Measurements from ENCODE around the gene SKI.

SKI gene

DNA sequence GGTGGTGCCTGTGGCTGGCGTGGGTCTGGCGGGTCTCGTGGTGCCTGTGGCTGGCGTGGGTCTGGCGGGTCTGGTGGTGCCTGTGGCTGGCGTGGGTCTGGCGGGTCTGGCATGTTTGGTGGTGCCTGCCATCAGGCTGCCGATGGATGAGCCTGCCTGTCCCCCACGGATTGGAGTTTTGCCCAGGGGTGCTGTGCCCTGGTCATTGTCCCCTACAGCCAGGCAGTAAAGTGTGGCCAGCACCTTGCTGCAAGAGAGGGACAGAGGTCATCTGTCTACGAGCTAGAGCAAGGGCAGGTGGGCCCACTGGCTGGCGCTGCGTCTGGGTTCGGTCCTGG lies 41.8 kb downstream of the SKI start:
- no peak overlapping the region for H3K9ac ChIP-seq (ENCODE audit: low read depth, low read length)
- H3K36me3 ChIP-seq (ENCODE audit: insufficient read depth, low read length), result no peaks in the 10 kb centered on the region
- peaks cover 11% of the 10 kb centered on the region for H3K4me1 ChIP-seq (ENCODE audit: insufficient read depth, low read length)
- no peaks in the 10 kb centered on the region for H3K9me3 ChIP-seq (ENCODE audit: control insufficient read depth, insufficient read depth, low read length)

DNA sequence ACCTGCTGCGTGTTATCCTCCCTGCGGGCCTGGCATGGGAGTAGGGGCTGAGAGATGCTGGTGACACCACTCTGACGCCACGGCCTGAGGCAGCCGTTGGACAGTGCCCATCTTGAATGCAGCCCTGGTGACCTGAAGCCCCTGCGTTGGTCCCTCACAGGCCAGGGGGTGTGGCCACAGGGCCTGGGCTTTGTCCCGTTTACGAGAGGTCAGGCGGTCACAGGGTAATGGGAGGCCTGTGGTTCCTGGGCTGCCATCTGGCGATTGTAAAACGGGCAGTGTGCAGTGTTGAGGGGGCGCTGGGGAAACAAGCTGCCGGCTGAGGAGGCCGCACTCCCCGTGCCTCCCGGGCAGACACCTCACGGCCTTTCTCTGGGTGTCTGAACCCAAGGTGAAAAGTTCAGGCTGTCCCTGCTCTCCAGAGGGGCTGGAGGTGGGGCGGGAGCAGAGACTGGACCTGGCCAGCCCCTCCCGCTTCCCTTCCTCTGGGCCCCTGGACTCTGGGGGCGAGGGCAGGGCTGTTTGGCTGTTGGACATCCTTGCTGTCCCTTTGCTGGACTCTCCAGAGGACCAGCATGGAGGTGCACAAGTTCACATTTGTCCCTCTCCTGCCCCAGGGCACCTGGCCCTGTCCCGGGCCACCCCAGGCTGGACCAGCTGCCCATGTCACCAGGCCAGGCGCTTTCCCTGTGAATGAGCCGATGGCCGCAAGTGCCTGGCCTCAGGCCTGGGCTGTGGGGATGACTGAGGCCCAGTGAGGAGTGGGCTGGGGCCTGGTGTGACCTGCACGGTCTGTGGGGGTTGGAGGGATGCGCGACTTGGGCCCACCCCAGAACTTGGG lies 42.4 kb downstream of the SKI start:
- no peaks in the 10 kb centered on the region for H3K9me3 ChIP-seq (ENCODE audit: control insufficient read depth, insufficient read depth, low read length)
- no peak overlapping the region for H3K9ac ChIP-seq (ENCODE audit: low read depth, low read length)
- no peaks in the 10 kb centered on the region for H3K36me3 ChIP-seq (ENCODE audit: insufficient read depth, low read length)
- peaks cover 11% of the 10 kb centered on the region for H3K4me1 ChIP-seq (ENCODE audit: insufficient read depth, low read length)

DNA sequence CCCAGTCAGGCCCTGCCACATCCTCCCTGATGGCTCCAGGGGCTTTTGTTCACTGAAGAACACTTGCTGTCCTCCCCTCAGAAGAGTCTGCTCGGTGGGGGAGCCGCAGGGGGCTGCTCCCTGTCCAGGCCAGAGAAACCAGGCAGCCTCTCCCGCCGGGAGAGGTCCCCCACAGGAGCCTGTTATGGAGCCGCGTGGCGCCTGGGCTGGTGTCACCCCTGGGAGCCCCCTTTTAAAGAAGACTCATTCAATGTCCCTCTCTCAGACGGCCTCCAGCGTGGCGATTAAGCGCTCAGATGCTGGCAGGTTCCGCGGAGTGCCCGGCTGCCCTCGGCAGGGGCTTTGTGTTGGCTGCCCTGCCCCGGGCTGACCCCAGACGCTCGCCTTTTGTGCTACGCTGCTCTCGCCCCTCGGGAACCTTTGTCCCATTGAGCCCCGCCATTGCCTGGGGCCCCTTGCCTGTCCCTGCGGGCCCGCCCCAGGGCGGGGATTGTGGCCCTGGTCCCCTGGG lies 43.1 kb downstream of the SKI start:
- no peak overlapping the region for H3K9ac ChIP-seq (ENCODE audit: low read depth, low read length)
- H3K36me3 ChIP-seq (ENCODE audit: insufficient read depth, low read length), result no peaks in the 10 kb centered on the region
- no peaks in the 10 kb centered on the region for H3K9me3 ChIP-seq (ENCODE audit: control insufficient read depth, insufficient read depth, low read length)
- peaks cover 11% of the 10 kb centered on the region for H3K4me1 ChIP-seq (ENCODE audit: insufficient read depth, low read length)

DNA sequence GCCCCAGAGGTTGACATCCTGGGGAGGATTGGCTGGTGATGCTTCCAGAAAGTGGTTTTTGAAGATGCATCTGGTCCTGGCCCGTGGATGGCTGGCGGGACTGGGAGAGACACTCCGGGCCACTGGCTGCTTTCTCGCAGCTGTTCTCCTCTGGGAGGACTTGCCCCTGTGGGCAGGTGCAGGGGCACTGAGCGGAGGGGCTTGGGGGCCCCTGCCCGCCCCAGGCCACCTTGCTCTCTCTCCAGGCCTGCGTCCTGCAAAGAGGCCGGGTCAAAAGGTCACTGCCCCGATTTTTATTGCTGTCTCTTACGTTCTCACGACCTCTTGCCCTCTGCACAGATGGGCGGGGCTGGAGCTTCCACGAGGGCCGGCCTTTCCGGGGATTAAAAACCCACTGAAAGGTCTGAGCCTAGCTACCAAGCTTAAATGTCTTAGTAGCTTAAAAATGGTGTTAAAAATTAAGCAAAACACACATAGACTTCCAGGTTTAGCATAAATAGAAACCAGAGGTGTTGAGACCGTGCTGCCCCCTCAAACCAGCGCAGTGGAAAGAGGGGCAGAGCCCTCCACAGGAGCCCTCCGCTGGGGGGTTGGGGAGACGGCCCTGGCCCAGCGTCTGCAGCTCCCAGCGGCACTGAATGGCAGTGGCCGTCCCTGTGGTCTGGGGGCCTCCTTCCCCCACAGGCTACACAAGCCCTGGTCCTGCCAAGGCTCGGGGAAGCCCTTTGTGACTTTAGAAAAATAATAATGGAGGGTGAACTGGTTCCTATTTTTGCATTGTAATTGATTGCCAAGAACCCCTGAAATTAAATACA lies 43.9 kb downstream of the SKI start:
- H3K4me1 ChIP-seq (ENCODE audit: insufficient read depth, low read length), result peaks cover 11% of the 10 kb centered on the region
- H3K9me3 ChIP-seq (ENCODE audit: control insufficient read depth, insufficient read depth, low read length), result no peaks in the 10 kb centered on the region
- H3K9ac ChIP-seq (ENCODE audit: low read depth, low read length), result no peak overlapping the region
- H3K36me3 ChIP-seq (ENCODE audit: insufficient read depth, low read length), result no peaks in the 10 kb centered on the region

DNA sequence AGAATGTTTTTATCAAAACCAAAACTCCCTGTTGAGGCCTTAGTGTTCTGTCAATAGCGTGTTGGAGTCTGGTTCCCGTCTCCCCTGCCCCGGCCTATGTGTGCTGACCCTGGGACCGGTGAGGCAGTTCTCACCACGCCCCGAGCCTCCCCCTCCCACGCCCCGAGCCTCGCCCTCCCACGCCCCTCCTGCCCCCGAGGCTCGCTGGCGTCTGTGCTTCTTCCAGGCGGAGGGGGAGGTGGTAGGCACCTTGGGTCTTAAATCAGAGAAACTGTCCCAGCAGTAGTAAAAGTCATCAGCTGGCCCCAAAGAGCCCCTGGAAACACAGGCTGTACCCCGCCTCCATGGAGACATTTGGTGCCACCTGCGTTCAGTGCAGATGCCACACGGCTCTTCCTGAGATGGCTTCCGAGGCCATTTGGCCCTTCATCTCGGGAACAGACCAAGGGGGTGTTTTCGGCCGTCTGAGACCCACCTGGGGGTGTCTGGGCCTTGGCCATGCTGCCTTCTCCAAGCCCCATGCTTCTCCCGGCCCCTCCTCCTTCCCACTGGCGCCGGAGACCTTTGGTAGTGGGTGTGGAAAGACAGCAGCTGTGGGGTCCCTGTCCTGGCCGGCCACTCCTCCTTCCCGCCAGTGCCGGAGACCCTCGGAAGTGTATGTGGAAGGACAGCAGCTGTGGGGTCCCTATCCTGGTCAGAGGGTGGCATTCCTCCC lies 44.7 kb downstream of the SKI start:
- no peaks in the 10 kb centered on the region for H3K36me3 ChIP-seq (ENCODE audit: insufficient read depth, low read length)
- no peak overlapping the region for H3K9ac ChIP-seq (ENCODE audit: low read depth, low read length)
- peaks cover 15% of the 10 kb centered on the region for H3K4me1 ChIP-seq (ENCODE audit: insufficient read depth, low read length)
- no peaks in the 10 kb centered on the region for H3K9me3 ChIP-seq (ENCODE audit: control insufficient read depth, insufficient read depth, low read length)

DNA sequence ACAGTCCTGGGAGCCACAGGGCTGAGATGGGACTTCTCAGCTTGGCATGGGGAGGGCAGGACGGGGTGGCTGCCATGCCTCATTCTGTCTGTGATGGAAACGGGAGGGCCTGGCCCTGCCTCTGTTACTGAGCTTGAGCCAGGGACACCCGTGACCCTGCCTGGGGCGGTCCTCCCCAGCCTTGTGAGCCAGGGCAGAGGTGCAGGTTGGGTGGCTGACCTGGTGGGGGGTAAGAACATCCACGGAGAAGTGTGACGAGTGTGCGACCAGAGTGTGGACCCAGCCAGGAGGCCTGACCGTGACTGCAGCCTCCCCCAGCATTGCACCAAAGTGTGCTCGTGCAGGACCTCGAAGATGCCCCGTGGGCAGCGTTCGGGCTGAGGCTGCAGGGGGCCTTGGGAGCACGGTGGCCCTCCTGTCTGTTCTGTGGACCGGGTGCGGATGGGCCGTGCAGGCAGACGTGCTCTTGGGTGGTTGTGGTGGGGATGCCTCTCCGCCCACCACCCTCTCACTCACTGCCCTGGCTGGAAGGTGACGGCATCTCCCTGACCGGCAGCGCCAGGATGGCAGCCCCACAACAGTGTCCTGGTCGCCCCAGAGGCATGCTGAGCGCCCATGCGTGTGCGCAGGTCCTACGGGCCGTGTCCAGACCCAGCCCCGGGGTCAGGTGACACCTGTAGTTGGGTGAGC lies 45.4 kb downstream of the SKI start:
- H3K9ac ChIP-seq (ENCODE audit: low read depth, low read length), result no peak overlapping the region
- no peaks in the 10 kb centered on the region for H3K9me3 ChIP-seq (ENCODE audit: control insufficient read depth, insufficient read depth, low read length)
- H3K4me1 ChIP-seq (ENCODE audit: insufficient read depth, low read length), result peaks cover 22% of the 10 kb centered on the region
- H3K36me3 ChIP-seq (ENCODE audit: insufficient read depth, low read length), result no peaks in the 10 kb centered on the region

DNA sequence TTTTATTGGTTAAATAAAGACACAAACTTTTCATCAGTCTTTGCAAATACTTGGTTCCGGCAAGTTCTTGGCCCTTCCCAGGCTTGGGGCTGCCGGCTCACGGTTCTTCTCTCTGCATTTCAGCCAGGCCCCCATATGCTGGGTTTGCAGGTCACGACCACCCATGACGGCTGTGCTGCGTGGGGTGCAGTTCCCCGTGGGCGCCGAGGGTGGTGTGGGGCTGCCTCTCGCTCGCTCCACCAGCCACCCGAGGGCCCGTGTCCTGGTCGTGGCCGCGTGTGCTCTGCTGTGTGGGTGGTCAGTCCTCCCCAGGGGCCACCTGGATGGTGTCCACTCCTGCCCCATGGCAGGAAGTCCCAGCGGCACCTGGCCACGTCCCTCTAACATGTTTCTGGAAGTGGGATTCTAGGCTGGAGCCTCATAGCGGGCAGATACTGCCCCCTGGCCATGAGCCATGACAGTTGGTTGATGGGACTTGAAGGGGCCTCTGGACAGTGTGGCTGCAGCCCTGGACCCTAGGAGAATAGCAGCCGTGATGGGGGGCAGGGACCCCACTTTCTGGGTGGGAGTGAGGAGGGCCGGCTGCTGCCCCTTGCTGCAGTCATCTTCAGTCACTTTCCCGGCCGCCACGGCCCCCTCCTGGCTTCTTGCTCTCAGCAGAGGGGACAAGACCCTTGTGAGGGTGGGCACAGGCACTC lies 46.3 kb downstream of the SKI start:
- H3K4me1 ChIP-seq (ENCODE audit: insufficient read depth, low read length), result peaks cover 27% of the 10 kb centered on the region

DNA sequence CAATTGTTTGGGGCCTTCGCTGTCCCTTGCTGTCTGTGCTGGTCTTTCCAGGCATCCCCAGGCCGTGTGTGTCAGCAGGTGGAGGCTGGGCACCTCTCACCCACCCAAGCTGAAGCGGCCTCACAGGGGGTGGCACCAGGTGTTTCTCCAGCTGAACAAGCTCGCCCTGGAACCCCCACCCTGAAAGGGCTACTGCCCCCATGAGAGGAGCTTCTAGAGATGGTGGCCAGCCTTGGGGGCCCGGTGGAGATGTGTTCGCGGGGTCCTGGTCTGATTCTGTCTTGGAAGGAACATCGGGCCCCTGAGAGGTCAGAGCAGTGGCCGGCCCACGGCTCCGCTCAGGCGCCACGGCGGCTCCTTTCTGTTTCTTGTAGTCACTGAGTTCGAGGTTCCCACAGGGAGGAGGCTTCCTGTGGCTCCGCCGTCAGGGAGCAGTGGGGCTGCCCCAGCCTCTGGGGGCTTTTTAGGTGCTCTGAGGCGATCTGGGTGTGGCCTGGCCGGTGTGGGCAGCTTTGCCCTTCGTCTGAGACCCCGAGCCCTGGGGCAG lies 46.9 kb downstream of the SKI start:
- Histone ChIP-seq H3K4me1 (ENCODE audit: insufficient read depth, low read length) (peaks cover 33% of the 10 kb centered on the region), H3K9me3 (ENCODE audit: control insufficient read depth, insufficient read depth, low read length) (no peaks in the 10 kb centered on the region), H3K36me3 (ENCODE audit: insufficient read depth, low read length) (no peaks in the 10 kb centered on the region), H3K9ac (ENCODE audit: low read depth, low read length) (no peak overlapping the region)

More for the DNA sequence above, 46.3 kb downstream of the SKI start:
- Histone ChIP-seq H3K9me3 (ENCODE audit: control insufficient read depth, insufficient read depth, low read length) (no peaks in the 10 kb centered on the region), H3K36me3 (ENCODE audit: insufficient read depth, low read length) (no peaks in the 10 kb centered on the region), H3K9ac (ENCODE audit: low read depth, low read length) (no peak overlapping the region)

DNA sequence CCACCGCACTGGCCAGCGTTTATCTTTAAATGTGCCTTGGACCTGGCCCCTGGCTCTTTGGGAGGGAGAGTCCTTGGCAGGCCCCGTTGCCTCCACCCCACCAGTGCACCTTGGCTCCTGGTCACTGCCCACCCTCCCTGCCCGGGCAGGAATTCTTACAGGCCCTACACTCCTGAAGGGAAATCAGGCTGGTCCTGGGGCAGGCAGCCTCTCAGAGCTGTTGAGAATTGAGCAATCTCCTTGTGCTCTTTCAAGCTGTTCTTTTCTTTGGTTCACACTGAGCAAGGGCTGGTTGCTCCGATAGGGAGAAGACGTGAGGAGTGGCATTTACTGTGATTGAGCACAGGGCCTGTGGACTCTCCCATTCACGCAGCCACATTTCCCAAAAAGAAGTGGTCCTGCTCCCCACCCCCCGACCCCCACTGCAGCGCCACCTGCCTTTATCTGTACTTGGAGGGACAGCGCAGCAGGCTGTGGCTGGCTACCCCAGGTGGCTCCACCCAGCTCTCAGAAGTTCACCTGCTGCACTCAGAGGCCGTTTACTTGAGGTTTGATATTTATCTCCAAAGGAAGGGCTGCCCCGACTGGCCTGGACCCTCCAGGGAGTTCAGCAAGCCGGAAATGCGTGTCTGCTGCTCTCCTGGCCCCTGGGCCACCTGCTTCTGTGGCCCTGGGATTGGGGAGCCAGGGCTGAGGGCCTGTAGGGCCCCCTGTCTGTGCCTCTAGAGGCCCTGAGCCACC lies 47.8 kb downstream of the SKI start:
- H3K9me3 ChIP-seq (ENCODE audit: control insufficient read depth, insufficient read depth, low read length), result no peaks in the 10 kb centered on the region
- H3K9ac ChIP-seq (ENCODE audit: low read depth, low read length), result no peak overlapping the region
- H3K4me1 ChIP-seq (ENCODE audit: insufficient read depth, low read length), result peaks cover 27% of the 10 kb centered on the region
- H3K36me3 ChIP-seq (ENCODE audit: insufficient read depth, low read length), result no peaks in the 10 kb centered on the region

DNA sequence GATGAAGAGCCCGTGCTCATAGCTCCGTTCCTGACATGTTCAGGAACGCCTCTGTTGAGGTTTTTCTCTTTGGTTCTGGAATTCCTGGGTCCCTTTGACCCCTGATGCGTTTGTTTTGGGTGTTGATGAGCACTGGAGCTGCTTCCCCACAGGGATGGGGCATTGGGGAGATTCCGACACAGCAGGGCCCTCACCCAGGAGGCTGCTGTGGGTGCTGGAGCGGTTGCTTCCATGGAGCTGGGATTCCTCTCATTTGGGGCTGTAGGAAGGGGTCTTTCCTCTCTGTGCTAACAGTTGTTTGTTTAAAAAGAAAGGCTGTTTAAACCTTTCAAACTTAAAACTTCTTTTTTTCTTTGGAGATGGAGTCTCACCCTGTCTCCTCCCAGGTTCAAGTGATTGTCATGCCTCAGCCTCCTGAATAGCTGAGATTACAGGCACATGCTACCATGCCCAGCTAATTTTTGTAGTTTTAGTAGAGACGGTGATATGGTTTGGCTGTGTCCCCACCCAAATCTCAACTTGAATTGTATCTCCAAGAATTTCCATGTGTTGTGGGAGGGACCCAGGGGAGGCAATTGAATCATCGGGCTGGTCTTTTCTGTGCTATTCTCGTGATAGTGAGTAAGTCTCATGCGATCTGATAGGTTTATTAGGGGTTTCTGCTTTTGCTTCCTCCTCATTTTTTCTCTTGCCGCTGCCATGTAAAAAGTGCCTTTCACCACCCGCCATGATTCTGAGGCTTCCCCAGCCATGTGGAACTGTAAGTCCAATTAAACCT lies 48.9 kb downstream of the SKI start:
- Histone ChIP-seq H3K9me3 (ENCODE audit: control insufficient read depth, insufficient read depth, low read length) (no peaks in the 10 kb centered on the region), H3K9ac (ENCODE audit: low read depth, low read length) (no peak overlapping the region), H3K36me3 (ENCODE audit: insufficient read depth, low read length) (no peaks in the 10 kb centered on the region), H3K4me1 (ENCODE audit: insufficient read depth, low read length) (peaks cover 25% of the 10 kb centered on the region)

DNA sequence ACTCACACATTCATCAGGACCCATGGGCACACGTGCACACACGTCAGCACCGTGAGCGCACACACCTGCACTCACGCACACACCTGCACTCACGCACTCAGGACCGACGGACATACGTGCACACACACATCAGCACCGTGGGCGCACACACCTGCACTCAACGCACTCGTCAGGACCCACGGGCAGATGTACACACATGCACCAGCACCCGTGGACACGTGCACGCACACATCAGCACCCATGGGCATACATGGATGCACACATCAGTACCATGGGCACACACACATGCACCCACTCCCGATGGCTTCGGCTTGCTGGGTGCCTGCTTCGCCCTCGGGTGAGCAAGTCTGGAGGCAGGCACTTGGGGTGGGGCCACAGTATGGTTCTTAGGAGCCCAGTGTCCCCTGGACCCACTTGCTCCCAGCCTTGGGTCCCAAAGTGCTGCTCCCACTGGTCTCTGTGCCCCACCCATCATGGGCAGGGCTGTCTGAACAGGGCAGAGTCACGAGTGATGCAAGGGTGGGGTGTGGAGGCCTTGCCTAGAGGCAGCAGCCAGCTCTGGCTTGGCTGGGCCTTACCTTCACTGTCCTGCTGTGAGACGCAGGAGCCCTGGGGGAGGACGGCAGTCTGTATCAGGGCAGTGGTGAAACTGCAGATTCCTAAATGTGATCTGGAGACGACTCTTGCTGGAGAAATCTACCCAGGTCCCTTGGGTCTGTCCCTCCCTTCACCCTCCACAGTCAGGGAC lies 49.8 kb downstream of the SKI start:
- H3K36me3 ChIP-seq (ENCODE audit: insufficient read depth, low read length), result no peaks in the 10 kb centered on the region
- peaks cover 22% of the 10 kb centered on the region for H3K4me1 ChIP-seq (ENCODE audit: insufficient read depth, low read length)
- no peak overlapping the region for H3K9ac ChIP-seq (ENCODE audit: low read depth, low read length)
- no peaks in the 10 kb centered on the region for H3K9me3 ChIP-seq (ENCODE audit: control insufficient read depth, insufficient read depth, low read length)

Measured in ES-I3 (cell line).